HCT116 (cell line): ENCODE measurements around the gene SLC51A. TPM values are rescaled to one million over a fixed set of nuclear protein-coding genes. Genes with fewer than 3 reads are reported as not detected.

Experiments
- ATAC-seq: fragments of 200-7000 bp; cut with Tn5 transposase; 2 replicates; pipeline ENCODE4 v1.9.1; 2020; ENCODE audit warnings: mild to moderate bottlenecking, moderate library complexity
- BruUV-seq: library from RNA; stranded (reverse); fragments of 400-500 nt; replicated peaks from 2 replicates; lab custom pipeline; 2021; lab: Mats Ljungman, UMichigan
- CTCF ChIA-PET: fragments of 300-600 bp; sonication (Branson Sonifier 250); formaldehyde crosslinking; loops from one replicate; lab custom pipeline; 2021; ENCODE audit warnings: antibody characterized with exemption; lab: Charles Lee
- POLR2A ChIA-PET: fragments of 300-600, 350-600 bp; sonication (Branson Sonifier 250); formaldehyde crosslinking; loops from one replicate; lab custom pipeline; 2021; ENCODE audit warnings: antibody characterized with exemption; lab: Charles Lee
- RAD21 ChIA-PET, 2 experiments: fragments of 300-600 bp; sonication (Branson Sonifier 250); formaldehyde crosslinking; loops; one replicate each; lab custom pipeline; 2023; ENCODE audit warnings: low total read pairs in 2 of 2; ENCODE audit not compliant: uncharacterized antibody in 2 of 2, unreplicated experiment in 2 of 2, low non-redundant PET in 1 of 2; lab: Charles Lee
- DNase-seq: peaks from one replicate; pipeline ENCODE4 v3.0.0-alpha.2; 2010; ENCODE audit warnings: low read depth, low spot score
- H2AFZ ChIP-seq: fragments of 200-600 bp; shearing (Covaris generic), sonication (generic); 2 replicates; pipeline ENCODE4 v1.6.1; 2017; ENCODE audit warnings: low read depth, mixed run types, mixed read lengths, antibody characterized with exemption, low read length; ENCODE audit not compliant: poor library complexity, severe bottlenecking
- H3K27ac ChIP-seq: 2 replicates; pipeline ENCODE4 v1.5.1; 2012; ENCODE audit warnings: low read depth, low read length
- H3K27me3 ChIP-seq: fragments of 200-600 bp; sonication (generic); 2 replicates; pipeline ENCODE4 v1.6.1; 2016; ENCODE audit warnings: mixed run types, low read length, mixed read lengths; ENCODE audit not compliant: insufficient read depth
- H3K36me3 ChIP-seq, 2 experiments: fragments of 200-500 bp in 1 of 2; fragments of 200-600 bp in 1 of 2; sonication (Bioruptor generic) in 1 of 2; sonication (generic) in 1 of 2; 2 replicates each; pipeline versions ENCODE4 v1.5.1 to v1.6.1; 2014 to 2016; ENCODE audit warnings: low read length in 2 of 2, inconsistent platforms in 1 of 2, mixed read lengths in 1 of 2, mixed run types in 1 of 2; ENCODE audit not compliant: insufficient read depth in 2 of 2, control insufficient read depth in 1 of 2
- H3K4me1 ChIP-seq, 2 experiments: fragments of 200-600 bp in 1 of 2; sonication (generic) in 1 of 2; 2 replicates each; pipeline versions ENCODE4 v1.5.1 to v1.6.1; 2012 to 2017; ENCODE audit warnings: low read length in 2 of 2, inconsistent platforms in 1 of 2, mild to moderate bottlenecking in 1 of 2, mixed read lengths in 1 of 2, mixed run types in 1 of 2, moderate library complexity in 1 of 2; ENCODE audit not compliant: insufficient read depth in 2 of 2, control insufficient read depth in 1 of 2
- H3K4me2 ChIP-seq: fragments of 200-600 bp; sonication (generic); 2 replicates; pipeline ENCODE4 v1.6.1; 2017; ENCODE audit warnings: mixed run types, low read length, mixed read lengths
- H3K4me3 ChIP-seq, 2 experiments: fragments of 200-600 bp in 1 of 2; sonication (generic) in 1 of 2; replicated peaks in 1 of 2; 2 replicates each; pipeline ENCODE4 v1.5.1; 2011 to 2016; ENCODE audit warnings: low read length in 2 of 2, control low read depth in 1 of 2, low read depth in 1 of 2, mild to moderate bottlenecking in 1 of 2, mixed read lengths in 1 of 2, mixed run types in 1 of 2
- H3K79me2 ChIP-seq: fragments of 200-600 bp; sonication (generic); 2 replicates; pipeline ENCODE4 v1.6.1; 2017; ENCODE audit warnings: mild to moderate bottlenecking, mixed run types, low read length, moderate library complexity, mixed read lengths; ENCODE audit not compliant: insufficient read depth
- H3K9ac ChIP-seq: fragments of 200-600 bp; sonication (generic); 2 replicates; pipeline ENCODE4 v1.6.1; 2016; ENCODE audit warnings: low read length, mixed read lengths
- H3K9me2 ChIP-seq: fragments of 200-600 bp; sonication (generic), shearing (Covaris generic); 2 replicates; pipeline ENCODE4 v1.6.1; 2017; ENCODE audit warnings: mixed run types, mild to moderate bottlenecking, moderate library complexity; ENCODE audit not compliant: insufficient read depth
- H3K9me3 ChIP-seq, 2 experiments: fragments of 200-500 bp in 1 of 2; fragments of 200-600 bp in 1 of 2; sonication (Bioruptor generic) in 1 of 2; sonication (generic) in 1 of 2; 2 replicates each; pipeline ENCODE4 v1.6.1; 2014 to 2017; ENCODE audit warnings: low read length in 2 of 2, mixed read lengths in 2 of 2, inconsistent platforms in 1 of 2, low read depth in 1 of 2, mild to moderate bottlenecking in 1 of 2, mixed run types in 1 of 2, moderate library complexity in 1 of 2; ENCODE audit not compliant: control insufficient read depth in 1 of 2, insufficient read depth in 1 of 2
- H4K20me1 ChIP-seq: fragments of 200-600 bp; sonication (generic), shearing (Covaris generic); 2 replicates; pipeline ENCODE4 v1.6.1; 2017; ENCODE audit warnings: mixed run types, mild to moderate bottlenecking, moderate library complexity; ENCODE audit not compliant: insufficient read depth
- CBX3 ChIP-seq: IDR thresholded peaks from 2 replicates; pipeline ENCODE4 v1.6.1; 2012; ENCODE audit warnings: low read depth
- EGR1 ChIP-seq: IDR thresholded peaks from 2 replicates; pipeline ENCODE4 v1.6.1; 2012; ENCODE audit warnings: low read depth
- ELF1 ChIP-seq: IDR thresholded peaks from 2 replicates; pipeline ENCODE4 v1.6.1; 2012; ENCODE audit warnings: low read depth, borderline replicate concordance
- EZH2 ChIP-seq: fragments of 200-600 bp; sonication (generic); IDR thresholded peaks from 2 replicates; pipeline ENCODE4 v1.6.1; 2017; ENCODE audit warnings: antibody characterized with exemption, mixed run types
- POLR2A ChIP-seq: IDR thresholded peaks from 2 replicates; pipeline ENCODE4 v1.7.0; 2011; ENCODE audit warnings: borderline replicate concordance; ENCODE audit not compliant: insufficient read depth, insufficient read length; ENCODE audit errors: extremely low read depth
- POLR2AphosphoS5 ChIP-seq: IDR thresholded peaks from 2 replicates; pipeline ENCODE4 v1.6.1; 2011; ENCODE audit warnings: mild to moderate bottlenecking, low read depth, low read length, moderate library complexity
- RAD21 ChIP-seq: IDR thresholded peaks from 2 replicates; pipeline ENCODE4 v1.6.1; 2012; ENCODE audit warnings: low read depth, mild to moderate bottlenecking
- SP1 ChIP-seq: IDR thresholded peaks from 2 replicates; pipeline ENCODE4 v1.6.1; 2012; ENCODE audit warnings: low read depth
- SRF ChIP-seq: IDR thresholded peaks from 2 replicates; pipeline ENCODE4 v1.6.1; 2012; ENCODE audit warnings: low read depth
- TCF7L2 ChIP-seq: IDR thresholded peaks from 2 replicates; pipeline ENCODE4 v1.7.0; 2011; ENCODE audit warnings: borderline replicate concordance, inconsistent platforms; ENCODE audit not compliant: insufficient read depth, insufficient read length; ENCODE audit errors: extremely low read depth
- YY1 ChIP-seq: IDR thresholded peaks from 2 replicates; pipeline ENCODE4 v1.6.1; 2011; ENCODE audit warnings: low read length, low read depth, moderate library complexity, mild to moderate bottlenecking; ENCODE audit not compliant: insufficient replicate concordance; ENCODE audit errors: extremely low read depth
- intact Hi-C: fragments of 100-400 bp; cut with micrococcal nuclease; formaldehyde crosslinking; loops from 2 replicates; pipeline ENCODE4 v1.10.0; 2022
- total RNA-seq: library from RNA; stranded (reverse); gene quantifications from one replicate; pipeline ENCODE4 v1.2.1, GENCODE V29; 2021; ENCODE audit not compliant: unreplicated experiment
- TF ChIP-seq, protein P1 (sequence below): IDR thresholded peaks from 2 replicates; pipeline ENCODE4 v1.6.1; 2012; ENCODE audit warnings: low read depth
- TF ChIP-seq, protein P2 (sequence below): IDR thresholded peaks from 2 replicates; pipeline ENCODE4 v1.6.1; 2012
- TF ChIP-seq, protein P3 (sequence below): IDR thresholded peaks from 2 replicates; pipeline ENCODE4 v1.6.1; 2012

Gene SLC51A
- total RNA-seq, 1 experiment from 2014 or later: not detected

DNA sequence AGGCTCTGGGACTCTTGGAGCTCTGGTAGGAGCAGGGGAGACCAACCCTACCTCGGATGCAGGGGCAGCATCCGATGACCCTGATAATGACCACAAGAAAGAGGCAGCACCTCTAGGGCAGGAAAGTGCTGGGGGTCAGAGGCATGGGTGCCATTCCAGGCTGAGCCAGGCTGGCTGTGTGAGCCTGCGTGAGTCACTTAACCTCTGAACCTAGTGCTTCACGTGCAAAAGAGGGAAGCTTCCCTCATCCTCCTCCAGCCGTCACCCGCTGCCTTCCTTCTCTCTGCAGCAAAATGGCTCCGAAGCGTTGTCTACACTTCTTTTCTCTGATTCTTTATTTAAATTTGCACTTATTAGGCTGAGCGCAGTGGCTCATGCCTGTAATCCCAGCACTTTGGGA is 40.6 kb upstream of the SLC51A start:
- ATAC-seq (no peak), DNase-seq (no peak)
- no peaks in the 10 kb centered on the region for H3K27me3 ChIP-seq
- H3K27ac ChIP-seq: no peak overlapping the region
- ChIA-PET CTCF (no interaction called here), POLR2A (no interaction called here), RAD21 (no interaction called here)
- H3K9ac ChIP-seq: no peak overlapping the region
- H3K36me3 ChIP-seq: no peaks in the 10 kb centered on the region
- H3K4me3 ChIP-seq: no peak overlapping the region
- H3K79me2 ChIP-seq: no peaks in the 10 kb centered on the region
- no peaks in the 10 kb centered on the region for H3K9me2 ChIP-seq
- intact Hi-C loops: no loop called here
- H4K20me1 ChIP-seq: no peaks in the 10 kb centered on the region
- H2AFZ ChIP-seq: no peak overlapping the region
- H3K4me2 ChIP-seq: no peak overlapping the region
- BruUV-seq: no TSS peak
- no peaks in the 10 kb centered on the region for H3K4me1 ChIP-seq
- H3K9me3 ChIP-seq: no peaks in the 10 kb centered on the region
- TF ChIP-seq EZH2 (no peak), POLR2AphosphoS5 (no peak), EGR1 (no peak), YY1 (no peak), POLR2A (no peak), ELF1 (no peak), TCF7L2 (no peak), SRF (no peak), CBX3 (no peak), SP1 (no peak), RAD21 (no peak)
- TF ChIP-seq, protein P1, sequence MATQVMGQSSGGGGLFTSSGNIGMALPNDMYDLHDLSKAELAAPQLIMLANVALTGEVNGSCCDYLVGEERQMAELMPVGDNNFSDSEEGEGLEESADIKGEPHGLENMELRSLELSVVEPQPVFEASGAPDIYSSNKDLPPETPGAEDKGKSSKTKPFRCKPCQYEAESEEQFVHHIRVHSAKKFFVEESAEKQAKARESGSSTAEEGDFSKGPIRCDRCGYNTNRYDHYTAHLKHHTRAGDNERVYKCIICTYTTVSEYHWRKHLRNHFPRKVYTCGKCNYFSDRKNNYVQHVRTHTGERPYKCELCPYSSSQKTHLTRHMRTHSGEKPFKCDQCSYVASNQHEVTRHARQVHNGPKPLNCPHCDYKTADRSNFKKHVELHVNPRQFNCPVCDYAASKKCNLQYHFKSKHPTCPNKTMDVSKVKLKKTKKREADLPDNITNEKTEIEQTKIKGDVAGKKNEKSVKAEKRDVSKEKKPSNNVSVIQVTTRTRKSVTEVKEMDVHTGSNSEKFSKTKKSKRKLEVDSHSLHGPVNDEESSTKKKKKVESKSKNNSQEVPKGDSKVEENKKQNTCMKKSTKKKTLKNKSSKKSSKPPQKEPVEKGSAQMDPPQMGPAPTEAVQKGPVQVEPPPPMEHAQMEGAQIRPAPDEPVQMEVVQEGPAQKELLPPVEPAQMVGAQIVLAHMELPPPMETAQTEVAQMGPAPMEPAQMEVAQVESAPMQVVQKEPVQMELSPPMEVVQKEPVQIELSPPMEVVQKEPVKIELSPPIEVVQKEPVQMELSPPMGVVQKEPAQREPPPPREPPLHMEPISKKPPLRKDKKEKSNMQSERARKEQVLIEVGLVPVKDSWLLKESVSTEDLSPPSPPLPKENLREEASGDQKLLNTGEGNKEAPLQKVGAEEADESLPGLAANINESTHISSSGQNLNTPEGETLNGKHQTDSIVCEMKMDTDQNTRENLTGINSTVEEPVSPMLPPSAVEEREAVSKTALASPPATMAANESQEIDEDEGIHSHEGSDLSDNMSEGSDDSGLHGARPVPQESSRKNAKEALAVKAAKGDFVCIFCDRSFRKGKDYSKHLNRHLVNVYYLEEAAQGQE: no peak
- TF ChIP-seq, protein P2, sequence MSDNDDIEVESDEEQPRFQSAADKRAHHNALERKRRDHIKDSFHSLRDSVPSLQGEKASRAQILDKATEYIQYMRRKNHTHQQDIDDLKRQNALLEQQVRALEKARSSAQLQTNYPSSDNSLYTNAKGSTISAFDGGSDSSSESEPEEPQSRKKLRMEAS: no peak
- TF ChIP-seq, protein P3, sequence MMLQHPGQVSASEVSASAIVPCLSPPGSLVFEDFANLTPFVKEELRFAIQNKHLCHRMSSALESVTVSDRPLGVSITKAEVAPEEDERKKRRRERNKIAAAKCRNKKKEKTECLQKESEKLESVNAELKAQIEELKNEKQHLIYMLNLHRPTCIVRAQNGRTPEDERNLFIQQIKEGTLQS: no peak
